H9 (cell line): ENCODE results near the gene SH3GL2. TPM values are rescaled to one million over a fixed set of nuclear protein-coding genes. Genes with fewer than 3 reads are reported as not detected.

Experiments
- DNase-seq: peaks from one replicate; pipeline ENCODE4 v3.0.0-alpha.2; 2017
- H2AFZ ChIP-seq: one replicate; pipeline ENCODE4 v1.6.1; 2013; ENCODE audit warnings: mild to moderate bottlenecking, low read length, control low read depth, moderate library complexity
- H2AK5ac ChIP-seq: 2 replicates; pipeline ENCODE4 v1.6.1; 2013; ENCODE audit warnings: low read length, control low read depth, mixed read lengths; ENCODE audit not compliant: insufficient read length
- H2BK120ac ChIP-seq: one replicate; pipeline ENCODE4 v1.6.1; 2013; ENCODE audit warnings: low read depth, mild to moderate bottlenecking, low read length, control low read depth, inconsistent platforms; ENCODE audit not compliant: poor library complexity, severe bottlenecking
- H2BK12ac ChIP-seq: 2 replicates; pipeline ENCODE4 v1.6.1; 2013; ENCODE audit warnings: low read length, control low read depth, mixed read lengths, low read depth; ENCODE audit not compliant: insufficient read length
- H2BK15ac ChIP-seq: 2 replicates; pipeline ENCODE4 v1.6.1; 2013; ENCODE audit warnings: low read depth, low read length, control low read depth
- H2BK20ac ChIP-seq: one replicate; pipeline ENCODE4 v1.6.1; 2013; ENCODE audit warnings: low read depth, mild to moderate bottlenecking, low read length, control low read depth, inconsistent platforms; ENCODE audit not compliant: poor library complexity, severe bottlenecking
- H2BK5ac ChIP-seq: 2 replicates; pipeline ENCODE4 v1.6.1; 2013; ENCODE audit warnings: low read length, control low read depth, mixed read lengths; ENCODE audit not compliant: insufficient read length
- H3K14ac ChIP-seq: 2 replicates; pipeline ENCODE4 v1.6.1; 2013; ENCODE audit warnings: low read length, control low read depth; ENCODE audit not compliant: insufficient read depth
- H3K18ac ChIP-seq: 2 replicates; pipeline ENCODE4 v1.6.1; 2013; ENCODE audit warnings: low read depth, mild to moderate bottlenecking, mixed read lengths, low read length, control low read depth; ENCODE audit not compliant: insufficient read length
- H3K23ac ChIP-seq: 2 replicates; pipeline ENCODE4 v1.6.1; 2013; ENCODE audit warnings: low read length, control low read depth, mixed read lengths, low read depth; ENCODE audit not compliant: insufficient read length
- H3K23me2 ChIP-seq: 2 replicates; pipeline ENCODE4 v1.6.1; 2013; ENCODE audit warnings: low read depth, mild to moderate bottlenecking, mixed read lengths, low read length, control low read depth; ENCODE audit not compliant: insufficient read length, poor library complexity, severe bottlenecking
- H3K27ac ChIP-seq: 2 replicates; pipeline ENCODE4 v1.5.1; 2013; ENCODE audit warnings: low read length, control low read depth, mixed read lengths, low read depth; ENCODE audit not compliant: insufficient read length
- H3K27me3 ChIP-seq: 2 replicates; pipeline ENCODE4 v1.6.1; 2013; ENCODE audit warnings: low read length, control low read depth, inconsistent platforms; ENCODE audit not compliant: insufficient read depth
- H3K4ac ChIP-seq: 2 replicates; pipeline ENCODE4 v1.6.1; 2013; ENCODE audit warnings: low read depth, mild to moderate bottlenecking, control low read depth, inconsistent platforms, low read length, moderate library complexity
- H3K4me1 ChIP-seq: 2 replicates; pipeline ENCODE4 v1.6.1; 2013; ENCODE audit warnings: low read length, control low read depth, inconsistent platforms; ENCODE audit not compliant: insufficient read depth
- H3K4me2 ChIP-seq: 2 replicates; pipeline ENCODE4 v1.6.1; 2013; ENCODE audit warnings: low read length, control low read depth, mixed read lengths; ENCODE audit not compliant: insufficient read length, insufficient read depth
- H3K56ac ChIP-seq: 2 replicates; pipeline ENCODE4 v1.6.1; 2013; ENCODE audit warnings: low read depth, mild to moderate bottlenecking, mixed read lengths, low read length, control low read depth; ENCODE audit not compliant: insufficient read length
- H3K79me1 ChIP-seq: 2 replicates; pipeline ENCODE4 v1.6.1; 2013; ENCODE audit warnings: low read depth, mild to moderate bottlenecking, moderate library complexity, low read length, control low read depth, inconsistent platforms; ENCODE audit not compliant: insufficient read depth, poor library complexity, severe bottlenecking
- H3K79me2 ChIP-seq: 2 replicates; pipeline ENCODE4 v1.6.1; 2013; ENCODE audit warnings: low read length, control low read depth, inconsistent platforms; ENCODE audit not compliant: insufficient read depth
- H3K9ac ChIP-seq: 2 replicates; pipeline ENCODE4 v1.6.1; 2013; ENCODE audit warnings: low read length, control low read depth, mixed read lengths; ENCODE audit not compliant: insufficient read length; ENCODE audit errors: extremely low read depth
- H3K9me3 ChIP-seq: one replicate; pipeline ENCODE4 v1.6.1; 2013; ENCODE audit warnings: low read depth, low read length, inconsistent platforms; ENCODE audit not compliant: control insufficient read depth
- H3T11ph ChIP-seq: one replicate; pipeline ENCODE4 v1.6.1; 2013; ENCODE audit warnings: mild to moderate bottlenecking, low read length, control low read depth, inconsistent platforms
- H4K20me1 ChIP-seq: one replicate; pipeline ENCODE4 v1.6.1; 2013; ENCODE audit not compliant: control insufficient read depth, insufficient read length, insufficient read depth
- H4K5ac ChIP-seq: 2 replicates; pipeline ENCODE4 v1.6.1; 2013; ENCODE audit warnings: low read depth, mild to moderate bottlenecking, mixed read lengths, low read length, control low read depth; ENCODE audit not compliant: insufficient read length
- H4K8ac ChIP-seq: replicated peaks from 2 replicates; pipeline ENCODE4 v1.6.1; 2013; ENCODE audit warnings: low read length, control low read depth, mixed read lengths, low read depth; ENCODE audit not compliant: insufficient read length
- H4K91ac ChIP-seq: 2 replicates; pipeline ENCODE4 v1.6.1; 2013; ENCODE audit warnings: low read depth, mild to moderate bottlenecking, moderate library complexity, mixed read lengths, low read length, control low read depth; ENCODE audit not compliant: insufficient read length
- H3K27ac Mint-ChIP-seq, 3 experiments: 2 replicates in 2 of 3; 3 replicates in 1 of 3; pipeline ENCODE4 v1.8.0; 2020 to 2021; ENCODE audit warnings: mixed read lengths in 3 of 3, mild to moderate bottlenecking in 1 of 3, moderate library complexity in 1 of 3
- H3K27me3 Mint-ChIP-seq: 2 replicates; pipeline ENCODE4 v1.8.0; 2021; ENCODE audit warnings: low read depth, mild to moderate bottlenecking, moderate library complexity, mixed read lengths
- H3K36me3 Mint-ChIP-seq, 3 experiments: 2 replicates in 2 of 3; 3 replicates in 1 of 3; pipeline ENCODE4 v1.8.0; 2020 to 2021; ENCODE audit warnings: low read depth in 3 of 3, mixed read lengths in 3 of 3; ENCODE audit not compliant: insufficient read depth in 1 of 3
- H3K4me1 Mint-ChIP-seq, 2 experiments: 2 replicates each; pipeline ENCODE4 v1.8.0; 2020; ENCODE audit warnings: mixed read lengths in 2 of 2
- H3K4me3 Mint-ChIP-seq, 2 experiments: 2 replicates in 1 of 2; 3 replicates in 1 of 2; pipeline ENCODE4 v1.8.0; 2020 to 2021; ENCODE audit warnings: mild to moderate bottlenecking in 2 of 2, mixed read lengths in 2 of 2, moderate library complexity in 1 of 2
- H3K9me3 Mint-ChIP-seq, 2 experiments: 2 replicates in 1 of 2; 3 replicates in 1 of 2; pipeline ENCODE4 v1.8.0; 2020; ENCODE audit warnings: mild to moderate bottlenecking in 2 of 2, mixed read lengths in 2 of 2, moderate library complexity in 1 of 2
- WGBS: extraction: QIAGEN DNeasy Blood & Tissue Kit; methylation state at CpG from one replicate; pipeline ENCODE4 v1.1.7; 2013; ENCODE audit warnings: missing lambda C conversion rate, low lambda C conversion rate, mixed read lengths; ENCODE audit not compliant: insufficient read length; ENCODE audit errors: extremely low coverage; 5-methylcytosine and 5-hydroxymethylcytosine counted together
- total RNA-seq: library from RNA; stranded (reverse); gene quantifications from 2 replicates; pipeline ENCODE4 v1.2.1, GENCODE V29; 2021
- TF ChIP-seq, protein P1 (sequence below): fragments of 200-600 bp; sonication (generic); conservative IDR thresholded peaks from 3 replicates; pipeline ENCODE4 v1.8.0; 2021; ENCODE audit warnings: antibody characterized with exemption, mild to moderate bottlenecking

The SH3GL2 gene
- total RNA-seq, 1 experiment from 2014 or later: 6.5 TPM

DNA sequence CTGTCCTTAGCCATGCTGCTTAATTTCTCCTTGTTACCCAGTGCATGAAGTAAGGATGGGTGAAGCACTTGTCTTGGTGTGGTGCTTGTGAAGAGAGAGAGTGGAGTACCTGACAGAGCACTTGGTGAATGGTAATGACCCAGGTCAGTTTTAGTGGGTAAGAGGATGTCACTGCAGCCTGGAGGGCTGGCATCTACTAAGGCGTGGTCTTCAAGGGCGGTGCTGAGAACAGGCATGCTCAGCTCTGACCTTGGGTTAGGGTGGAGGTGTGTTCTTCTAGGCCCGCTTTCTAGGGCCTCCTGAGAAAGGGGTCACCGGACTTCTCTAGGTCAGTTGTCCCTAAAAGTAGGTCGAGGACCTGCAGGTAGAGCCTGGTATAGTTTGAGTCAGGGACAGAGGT, 25.7 kb downstream of the SH3GL2 start:
- Histone ChIP-seq H2BK120ac (no peak overlapping the region), H3K79me1 (no peaks in the 10 kb centered on the region), H2BK5ac (no peak overlapping the region), H3K4ac (no peak overlapping the region), H3K79me2 (no peaks in the 10 kb centered on the region), H3K23me2 (no peaks in the 10 kb centered on the region), H2BK15ac (no peak overlapping the region), H2AFZ (no peak overlapping the region), H2AK5ac (no peak overlapping the region), H3K27me3 (no peaks in the 10 kb centered on the region), H3K23ac (no peak overlapping the region), H3T11ph (no peak overlapping the region), H4K8ac (no peak overlapping the region), H3K56ac (no peak overlapping the region), H3K27ac (no peak overlapping the region), H2BK20ac (no peak overlapping the region), H3K9ac (no peak overlapping the region), H3K18ac (no peak overlapping the region), H4K20me1 (no peaks in the 10 kb centered on the region), H4K5ac (no peak overlapping the region), H3K4me1 (no peaks in the 10 kb centered on the region), H2BK12ac (no peak overlapping the region), H3K4me2 (no peak overlapping the region), H4K91ac (no peak overlapping the region), H3K9me3 (no peaks in the 10 kb centered on the region), H3K14ac (no peak overlapping the region)
- no CpG with 5 or more reads among the region's 5 CpGs for WGBS
- Mint-ChIP-seq H3K9me3 (no peaks in the 10 kb centered on the region), H3K27ac (no peak overlapping the region), H3K27me3 (no peaks in the 10 kb centered on the region; the same call in 1 of the 2 replicates), H3K36me3 (no peaks in the 10 kb centered on the region), H3K4me1 (peaks cover 2 to 6% of the 10 kb centered on the region in 2 experiments; a peak in 1 of 4 replicates), H3K4me3 (no peak overlapping the region)
- DNase-seq: no peak
- TF ChIP-seq, protein P1, sequence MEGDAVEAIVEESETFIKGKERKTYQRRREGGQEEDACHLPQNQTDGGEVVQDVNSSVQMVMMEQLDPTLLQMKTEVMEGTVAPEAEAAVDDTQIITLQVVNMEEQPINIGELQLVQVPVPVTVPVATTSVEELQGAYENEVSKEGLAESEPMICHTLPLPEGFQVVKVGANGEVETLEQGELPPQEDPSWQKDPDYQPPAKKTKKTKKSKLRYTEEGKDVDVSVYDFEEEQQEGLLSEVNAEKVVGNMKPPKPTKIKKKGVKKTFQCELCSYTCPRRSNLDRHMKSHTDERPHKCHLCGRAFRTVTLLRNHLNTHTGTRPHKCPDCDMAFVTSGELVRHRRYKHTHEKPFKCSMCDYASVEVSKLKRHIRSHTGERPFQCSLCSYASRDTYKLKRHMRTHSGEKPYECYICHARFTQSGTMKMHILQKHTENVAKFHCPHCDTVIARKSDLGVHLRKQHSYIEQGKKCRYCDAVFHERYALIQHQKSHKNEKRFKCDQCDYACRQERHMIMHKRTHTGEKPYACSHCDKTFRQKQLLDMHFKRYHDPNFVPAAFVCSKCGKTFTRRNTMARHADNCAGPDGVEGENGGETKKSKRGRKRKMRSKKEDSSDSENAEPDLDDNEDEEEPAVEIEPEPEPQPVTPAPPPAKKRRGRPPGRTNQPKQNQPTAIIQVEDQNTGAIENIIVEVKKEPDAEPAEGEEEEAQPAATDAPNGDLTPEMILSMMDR: no peak
